ENCODE results near the gene LIMD2. TPM values are rescaled to one million over a fixed set of nuclear protein-coding genes. Genes with fewer than 3 reads are reported as not detected.
"Not testable (repeated sequence)": the region's sequence is repeated elsewhere in the genome, so short reads cannot be mapped to it uniquely, and the experiment has no call there.

Gene LIMD2
- total and polyA plus RNA-seq, 12 donors = 1.8 to 30.6 (median 3.7) TPM

DNA sequence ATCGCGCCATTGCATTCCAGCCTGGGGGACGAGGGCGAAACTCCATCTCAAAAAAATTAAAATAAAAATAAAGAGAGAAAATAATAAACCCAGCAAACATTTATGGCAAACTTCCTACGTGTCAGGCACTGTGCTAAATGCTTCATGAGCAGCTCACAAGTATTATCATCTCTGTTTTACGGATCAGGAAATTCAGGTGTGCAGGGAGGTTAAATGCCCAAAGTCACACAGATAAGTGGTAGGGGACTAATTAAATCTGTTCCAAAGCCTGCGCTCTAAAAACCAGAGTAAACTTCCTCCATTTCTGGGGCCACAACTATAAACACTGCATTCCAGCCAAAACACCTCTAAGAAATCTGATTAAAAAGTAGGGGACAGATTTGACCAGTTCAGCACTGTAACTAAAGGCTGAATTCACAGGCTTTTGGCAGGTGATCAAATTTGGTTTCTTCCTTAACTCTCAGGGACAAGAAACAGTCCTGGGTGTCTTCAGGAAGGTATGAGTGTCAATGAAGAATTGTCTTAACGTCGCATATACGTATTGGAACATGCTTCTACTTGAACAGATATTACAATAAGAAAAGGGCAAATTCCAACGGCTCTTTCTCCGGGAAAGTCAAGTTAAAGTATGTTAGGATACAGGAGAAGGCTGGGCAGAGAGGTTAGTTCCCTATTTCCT lies 40.7 kb upstream of the LIMD2 start:
- TF ChIP-seq, protein P1, sequence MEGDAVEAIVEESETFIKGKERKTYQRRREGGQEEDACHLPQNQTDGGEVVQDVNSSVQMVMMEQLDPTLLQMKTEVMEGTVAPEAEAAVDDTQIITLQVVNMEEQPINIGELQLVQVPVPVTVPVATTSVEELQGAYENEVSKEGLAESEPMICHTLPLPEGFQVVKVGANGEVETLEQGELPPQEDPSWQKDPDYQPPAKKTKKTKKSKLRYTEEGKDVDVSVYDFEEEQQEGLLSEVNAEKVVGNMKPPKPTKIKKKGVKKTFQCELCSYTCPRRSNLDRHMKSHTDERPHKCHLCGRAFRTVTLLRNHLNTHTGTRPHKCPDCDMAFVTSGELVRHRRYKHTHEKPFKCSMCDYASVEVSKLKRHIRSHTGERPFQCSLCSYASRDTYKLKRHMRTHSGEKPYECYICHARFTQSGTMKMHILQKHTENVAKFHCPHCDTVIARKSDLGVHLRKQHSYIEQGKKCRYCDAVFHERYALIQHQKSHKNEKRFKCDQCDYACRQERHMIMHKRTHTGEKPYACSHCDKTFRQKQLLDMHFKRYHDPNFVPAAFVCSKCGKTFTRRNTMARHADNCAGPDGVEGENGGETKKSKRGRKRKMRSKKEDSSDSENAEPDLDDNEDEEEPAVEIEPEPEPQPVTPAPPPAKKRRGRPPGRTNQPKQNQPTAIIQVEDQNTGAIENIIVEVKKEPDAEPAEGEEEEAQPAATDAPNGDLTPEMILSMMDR (IDR thresholded peaks at IDR 0.05) = no peak
- peaks cover 6 to 23% (median 17%) of the 10 kb centered on the region in 9 donors for H3K4me1 ChIP-seq
- peak overlapping the region; percentile 72 to 96 (median 92) for H3K27ac ChIP-seq
- ATAC-seq (no peak), DNase-seq (no peak)
- 40 to 42% methylated on average over 12 of the region's 12 CpGs for WGBS, 2 donors
- H3K27me3 ChIP-seq = no peaks in the 10 kb centered on the region
- no peaks in the 10 kb centered on the region for H3K9me3 ChIP-seq
- H3K36me3 ChIP-seq = peaks cover 0 to 25% (median 6%) of the 10 kb centered on the region in 9 donors
- peak overlapping the region; percentile 69 to 97 (median 84) for H3K4me3 ChIP-seq
- intact Hi-C loops (cut with DNase I) = loop anchor here in 2 of 10 donors (1.0 to 10.0 kb wide), 3 partner anchors 33 to 116 kb away; partner anchors contain the start of genes CCDC47 (in 1 of the 2), LIMD2 (in 1 of the 2) and MAP3K3 (in 1 of the 2)

DNA sequence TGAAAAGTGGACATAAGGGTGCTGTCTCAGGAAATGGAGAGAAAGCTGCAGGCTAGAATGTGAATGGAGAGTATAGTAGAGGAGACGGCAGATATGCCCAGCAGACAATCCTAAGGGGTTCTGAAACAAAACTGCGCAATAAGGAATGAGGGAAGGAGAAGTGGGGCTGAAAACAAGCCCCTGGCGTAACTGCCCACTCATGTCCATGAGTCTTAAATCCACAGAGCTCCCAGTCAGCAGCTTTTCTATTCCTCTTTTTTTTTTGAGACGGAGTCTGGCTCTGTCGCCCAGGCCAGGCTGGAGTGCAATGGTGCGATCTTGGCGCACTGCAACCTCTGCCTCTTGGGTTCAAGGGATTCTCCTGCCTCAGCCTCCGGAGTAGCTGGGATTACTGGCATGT lies 35.8 kb upstream of the LIMD2 start:
- peaks cover 0 to 32% (median 0%) of the 10 kb centered on the region in 9 donors for H3K36me3 ChIP-seq
- H3K4me1 ChIP-seq = peaks cover 4 to 14% (median 6%) of the 10 kb centered on the region in 9 donors
- no peaks in the 10 kb centered on the region for H3K27me3 ChIP-seq
- ATAC-seq = no peak
- H3K27ac ChIP-seq = no peak overlapping the region
- TF ChIP-seq, protein P1 (IDR thresholded peaks at IDR 0.05) = no peak
- H3K4me3 ChIP-seq = no peak overlapping the region
- DNase-seq = no peak
- H3K9me3 ChIP-seq = no peaks in the 10 kb centered on the region
- intact Hi-C loops (cut with DNase I) = no loop called here
- WGBS, 2 donors = 94 to 98% methylated on average over 8 of the region's 8 CpGs

DNA sequence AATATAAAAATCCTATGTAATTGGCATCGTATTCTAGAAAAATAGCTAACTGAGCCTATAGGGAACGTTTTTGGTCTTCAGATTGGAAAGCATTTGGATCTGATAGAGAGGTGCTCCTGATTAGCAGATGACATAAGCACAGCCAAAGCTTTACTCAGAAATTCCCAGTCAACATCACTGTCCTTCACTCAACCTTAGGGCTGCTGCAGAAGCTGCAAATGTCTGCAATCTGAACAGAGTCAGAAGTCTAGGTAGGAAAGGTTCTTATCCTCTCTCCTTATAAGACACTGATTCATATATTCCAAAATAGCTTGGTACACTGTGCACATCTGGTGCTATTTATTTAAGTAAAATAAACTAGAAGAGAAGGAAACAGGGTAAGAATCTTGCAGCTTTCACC lies 22.5 kb upstream of the LIMD2 start:
- 52 to 58% methylated on average over 2 of the region's 2 CpGs for WGBS, 2 donors
- H3K4me1 ChIP-seq = peaks cover 0 to 15% (median 0%) of the 10 kb centered on the region in 9 donors
- TF ChIP-seq, protein P1 (IDR thresholded peaks at IDR 0.05) = no peak
- H3K36me3 ChIP-seq = peaks cover 0 to 55% (median 17%) of the 10 kb centered on the region in 9 donors
- no peak for DNase-seq
- no peaks in the 10 kb centered on the region for H3K9me3 ChIP-seq
- peak in 3 of 8 donors; percentile 28 to 62 (median 55) for ATAC-seq
- no peak overlapping the region for H3K27ac ChIP-seq
- intact Hi-C loops (cut with DNase I) = no loop called here
- H3K4me3 ChIP-seq = no peak overlapping the region
- no peaks in the 10 kb centered on the region for H3K27me3 ChIP-seq

DNA sequence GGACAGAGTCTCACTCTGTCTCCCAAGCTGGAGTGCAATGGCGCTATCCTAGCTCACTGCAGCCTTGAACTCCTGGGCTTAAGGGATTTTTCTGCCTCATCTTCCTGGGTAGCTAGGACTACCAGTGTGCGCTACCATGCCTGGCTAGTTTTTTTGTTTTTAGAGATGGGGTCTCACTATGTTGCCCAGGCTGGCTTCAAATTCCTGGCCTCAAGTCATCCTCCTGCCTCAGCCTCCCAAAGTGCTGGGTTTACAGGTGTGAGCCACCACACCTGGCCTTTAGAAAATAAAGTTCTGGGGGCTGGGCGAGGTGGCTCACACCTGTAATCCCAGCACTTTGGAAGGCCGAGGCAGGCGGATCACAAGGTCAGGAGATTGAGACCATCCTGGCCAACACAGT lies 20.3 kb upstream of the LIMD2 start:
- H3K9me3 ChIP-seq; ATAC-seq; H3K4me3 ChIP-seq; H3K27me3 ChIP-seq; H3K27ac ChIP-seq; intact Hi-C loops (cut with DNase I); DNase-seq: not testable (repeated sequence)
- WGBS, 2 donors = 97 to 99% methylated on average over 5 of the region's 5 CpGs
- H3K4me1 ChIP-seq = peaks cover 0 to 15% (median 0%) of the 10 kb centered on the region in 9 donors
- peaks cover 0 to 42% (median 4%) of the 10 kb centered on the region in 9 donors for H3K36me3 ChIP-seq

DNA sequence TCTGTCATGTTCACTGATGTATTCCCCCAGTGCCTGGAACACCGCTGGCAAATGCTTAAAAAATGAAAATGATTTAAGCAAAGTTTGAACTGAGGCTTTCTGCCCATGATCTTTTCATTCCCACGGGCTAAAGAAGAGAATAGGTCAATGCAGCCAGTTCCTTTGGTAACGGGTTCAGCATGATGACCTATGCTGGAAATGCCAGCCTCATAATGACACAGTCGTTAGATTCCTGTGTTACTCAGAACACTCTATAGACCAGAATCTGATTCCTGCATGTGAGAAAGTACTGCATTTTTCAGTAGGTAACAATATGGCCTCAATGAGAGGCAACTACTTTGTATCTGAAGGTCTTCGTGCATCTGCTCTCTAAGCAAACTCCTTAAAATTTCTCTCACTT lies 19.1 kb upstream of the LIMD2 start:
- no peaks in the 10 kb centered on the region for H3K9me3 ChIP-seq
- WGBS, 2 donors = 76 to 85% methylated on average over 5 of the region's 5 CpGs
- no peaks in the 10 kb centered on the region for H3K27me3 ChIP-seq
- TF ChIP-seq, protein P1 (IDR thresholded peaks at IDR 0.05) = no peak
- intact Hi-C loops (cut with DNase I) = no loop called here
- peaks cover 0 to 18% (median 4%) of the 10 kb centered on the region in 9 donors for H3K4me1 ChIP-seq
- H3K36me3 ChIP-seq = peaks cover 0 to 42% (median 0%) of the 10 kb centered on the region in 9 donors
- no peak overlapping the region for H3K4me3 ChIP-seq
- peak in 1 of 8 donors; percentile 2 for ATAC-seq
- H3K27ac ChIP-seq = no peak overlapping the region
- no peak for DNase-seq
